H9 (cell line): Measurements from ENCODE around the gene ALKAL2. TPM values are rescaled to one million over a fixed set of nuclear protein-coding genes. Genes with fewer than 3 reads are reported as not detected.

ENCODE experiments used
- DNase-seq: peaks from one replicate; pipeline ENCODE4 v3.0.0-alpha.2; 2017
- H2AFZ ChIP-seq: one replicate; pipeline ENCODE4 v1.6.1; 2013; ENCODE audit warnings: mild to moderate bottlenecking, low read length, control low read depth, moderate library complexity
- H2AK5ac ChIP-seq: 2 replicates; pipeline ENCODE4 v1.6.1; 2013; ENCODE audit warnings: low read length, control low read depth, mixed read lengths; ENCODE audit not compliant: insufficient read length
- H2BK120ac ChIP-seq: one replicate; pipeline ENCODE4 v1.6.1; 2013; ENCODE audit warnings: low read depth, mild to moderate bottlenecking, low read length, control low read depth, inconsistent platforms; ENCODE audit not compliant: poor library complexity, severe bottlenecking
- H2BK12ac ChIP-seq: 2 replicates; pipeline ENCODE4 v1.6.1; 2013; ENCODE audit warnings: low read length, control low read depth, mixed read lengths, low read depth; ENCODE audit not compliant: insufficient read length
- H2BK15ac ChIP-seq: 2 replicates; pipeline ENCODE4 v1.6.1; 2013; ENCODE audit warnings: low read depth, low read length, control low read depth
- H2BK20ac ChIP-seq: one replicate; pipeline ENCODE4 v1.6.1; 2013; ENCODE audit warnings: low read depth, mild to moderate bottlenecking, low read length, control low read depth, inconsistent platforms; ENCODE audit not compliant: poor library complexity, severe bottlenecking
- H2BK5ac ChIP-seq: 2 replicates; pipeline ENCODE4 v1.6.1; 2013; ENCODE audit warnings: low read length, control low read depth, mixed read lengths; ENCODE audit not compliant: insufficient read length
- H3K14ac ChIP-seq: 2 replicates; pipeline ENCODE4 v1.6.1; 2013; ENCODE audit warnings: low read length, control low read depth; ENCODE audit not compliant: insufficient read depth
- H3K18ac ChIP-seq: 2 replicates; pipeline ENCODE4 v1.6.1; 2013; ENCODE audit warnings: low read depth, mild to moderate bottlenecking, mixed read lengths, low read length, control low read depth; ENCODE audit not compliant: insufficient read length
- H3K23ac ChIP-seq: 2 replicates; pipeline ENCODE4 v1.6.1; 2013; ENCODE audit warnings: low read length, control low read depth, mixed read lengths, low read depth; ENCODE audit not compliant: insufficient read length
- H3K23me2 ChIP-seq: 2 replicates; pipeline ENCODE4 v1.6.1; 2013; ENCODE audit warnings: low read depth, mild to moderate bottlenecking, mixed read lengths, low read length, control low read depth; ENCODE audit not compliant: insufficient read length, poor library complexity, severe bottlenecking
- H3K27ac ChIP-seq: 2 replicates; pipeline ENCODE4 v1.5.1; 2013; ENCODE audit warnings: low read length, control low read depth, mixed read lengths, low read depth; ENCODE audit not compliant: insufficient read length
- H3K27me3 ChIP-seq: 2 replicates; pipeline ENCODE4 v1.6.1; 2013; ENCODE audit warnings: low read length, control low read depth, inconsistent platforms; ENCODE audit not compliant: insufficient read depth
- H3K4ac ChIP-seq: 2 replicates; pipeline ENCODE4 v1.6.1; 2013; ENCODE audit warnings: low read depth, mild to moderate bottlenecking, control low read depth, inconsistent platforms, low read length, moderate library complexity
- H3K4me1 ChIP-seq: 2 replicates; pipeline ENCODE4 v1.6.1; 2013; ENCODE audit warnings: low read length, control low read depth, inconsistent platforms; ENCODE audit not compliant: insufficient read depth
- H3K4me2 ChIP-seq: 2 replicates; pipeline ENCODE4 v1.6.1; 2013; ENCODE audit warnings: low read length, control low read depth, mixed read lengths; ENCODE audit not compliant: insufficient read length, insufficient read depth
- H3K56ac ChIP-seq: 2 replicates; pipeline ENCODE4 v1.6.1; 2013; ENCODE audit warnings: low read depth, mild to moderate bottlenecking, mixed read lengths, low read length, control low read depth; ENCODE audit not compliant: insufficient read length
- H3K79me1 ChIP-seq: 2 replicates; pipeline ENCODE4 v1.6.1; 2013; ENCODE audit warnings: low read depth, mild to moderate bottlenecking, moderate library complexity, low read length, control low read depth, inconsistent platforms; ENCODE audit not compliant: insufficient read depth, poor library complexity, severe bottlenecking
- H3K79me2 ChIP-seq: 2 replicates; pipeline ENCODE4 v1.6.1; 2013; ENCODE audit warnings: low read length, control low read depth, inconsistent platforms; ENCODE audit not compliant: insufficient read depth
- H3K9ac ChIP-seq: 2 replicates; pipeline ENCODE4 v1.6.1; 2013; ENCODE audit warnings: low read length, control low read depth, mixed read lengths; ENCODE audit not compliant: insufficient read length; ENCODE audit errors: extremely low read depth
- H3K9me3 ChIP-seq: one replicate; pipeline ENCODE4 v1.6.1; 2013; ENCODE audit warnings: low read depth, low read length, inconsistent platforms; ENCODE audit not compliant: control insufficient read depth
- H3T11ph ChIP-seq: one replicate; pipeline ENCODE4 v1.6.1; 2013; ENCODE audit warnings: mild to moderate bottlenecking, low read length, control low read depth, inconsistent platforms
- H4K20me1 ChIP-seq: one replicate; pipeline ENCODE4 v1.6.1; 2013; ENCODE audit not compliant: control insufficient read depth, insufficient read length, insufficient read depth
- H4K5ac ChIP-seq: 2 replicates; pipeline ENCODE4 v1.6.1; 2013; ENCODE audit warnings: low read depth, mild to moderate bottlenecking, mixed read lengths, low read length, control low read depth; ENCODE audit not compliant: insufficient read length
- H4K8ac ChIP-seq: replicated peaks from 2 replicates; pipeline ENCODE4 v1.6.1; 2013; ENCODE audit warnings: low read length, control low read depth, mixed read lengths, low read depth; ENCODE audit not compliant: insufficient read length
- H4K91ac ChIP-seq: 2 replicates; pipeline ENCODE4 v1.6.1; 2013; ENCODE audit warnings: low read depth, mild to moderate bottlenecking, moderate library complexity, mixed read lengths, low read length, control low read depth; ENCODE audit not compliant: insufficient read length
- H3K27ac Mint-ChIP-seq, 3 experiments: 2 replicates in 2 of 3; 3 replicates in 1 of 3; pipeline ENCODE4 v1.8.0; 2020 to 2021; ENCODE audit warnings: mixed read lengths in 3 of 3, mild to moderate bottlenecking in 1 of 3, moderate library complexity in 1 of 3
- H3K27me3 Mint-ChIP-seq: 2 replicates; pipeline ENCODE4 v1.8.0; 2021; ENCODE audit warnings: low read depth, mild to moderate bottlenecking, moderate library complexity, mixed read lengths
- H3K36me3 Mint-ChIP-seq, 3 experiments: 2 replicates in 2 of 3; 3 replicates in 1 of 3; pipeline ENCODE4 v1.8.0; 2020 to 2021; ENCODE audit warnings: low read depth in 3 of 3, mixed read lengths in 3 of 3; ENCODE audit not compliant: insufficient read depth in 1 of 3
- H3K4me1 Mint-ChIP-seq, 2 experiments: 2 replicates each; pipeline ENCODE4 v1.8.0; 2020; ENCODE audit warnings: mixed read lengths in 2 of 2
- H3K4me3 Mint-ChIP-seq, 2 experiments: 2 replicates in 1 of 2; 3 replicates in 1 of 2; pipeline ENCODE4 v1.8.0; 2020 to 2021; ENCODE audit warnings: mild to moderate bottlenecking in 2 of 2, mixed read lengths in 2 of 2, moderate library complexity in 1 of 2
- H3K9me3 Mint-ChIP-seq, 2 experiments: 2 replicates in 1 of 2; 3 replicates in 1 of 2; pipeline ENCODE4 v1.8.0; 2020; ENCODE audit warnings: mild to moderate bottlenecking in 2 of 2, mixed read lengths in 2 of 2, moderate library complexity in 1 of 2
- WGBS: extraction: QIAGEN DNeasy Blood & Tissue Kit; methylation state at CpG from one replicate; pipeline ENCODE4 v1.1.7; 2013; ENCODE audit warnings: missing lambda C conversion rate, low lambda C conversion rate, mixed read lengths; ENCODE audit not compliant: insufficient read length; ENCODE audit errors: extremely low coverage; 5-methylcytosine and 5-hydroxymethylcytosine counted together
- total RNA-seq: library from RNA; stranded (reverse); gene quantifications from 2 replicates; pipeline ENCODE4 v1.2.1, GENCODE V29; 2021
- TF ChIP-seq, protein P1 (sequence below): fragments of 200-600 bp; sonication (generic); conservative IDR thresholded peaks from 3 replicates; pipeline ENCODE4 v1.8.0; 2021; ENCODE audit warnings: antibody characterized with exemption, mild to moderate bottlenecking

The ALKAL2 gene
- total RNA-seq, 1 experiment from 2014 or later = 0.48 TPM

- Histone ChIP-seq H3K27me3 (no peaks in the 10 kb centered on the region), H3K56ac (no peak overlapping the region), H3T11ph (no peak overlapping the region), H3K18ac (no peak overlapping the region), H3K9ac (no peak overlapping the region), H2BK20ac (no peak overlapping the region), H3K9me3 (no peaks in the 10 kb centered on the region), H2BK15ac (no peak overlapping the region), H3K79me2 (no peaks in the 10 kb centered on the region), H2BK12ac (no peak overlapping the region), H3K4ac (no peak overlapping the region), H3K79me1 (no peaks in the 10 kb centered on the region), H2BK120ac (no peak overlapping the region), H2AFZ (no peak overlapping the region), H3K23ac (no peak overlapping the region), H4K8ac (no peak overlapping the region), H3K4me2 (no peak overlapping the region), H3K27ac (no peak overlapping the region), H2AK5ac (no peak overlapping the region), H3K23me2 (no peaks in the 10 kb centered on the region), H2BK5ac (no peak overlapping the region), H3K4me1 (no peaks in the 10 kb centered on the region), H4K5ac (no peak overlapping the region), H4K91ac (no peak overlapping the region), H4K20me1 (no peaks in the 10 kb centered on the region), H3K14ac (no peak overlapping the region)
- no peak for DNase-seq
- H3K4me3 Mint-ChIP-seq = no peak overlapping the region
- WGBS = no CpG with 5 or more reads among the region's 2 CpGs
- peaks cover 26 to 30% of the 10 kb centered on the region in 2 experiments for H3K9me3 Mint-ChIP-seq
- H3K27me3 Mint-ChIP-seq = peaks cover 2% of the 10 kb centered on the region
- TF ChIP-seq, protein P1, sequence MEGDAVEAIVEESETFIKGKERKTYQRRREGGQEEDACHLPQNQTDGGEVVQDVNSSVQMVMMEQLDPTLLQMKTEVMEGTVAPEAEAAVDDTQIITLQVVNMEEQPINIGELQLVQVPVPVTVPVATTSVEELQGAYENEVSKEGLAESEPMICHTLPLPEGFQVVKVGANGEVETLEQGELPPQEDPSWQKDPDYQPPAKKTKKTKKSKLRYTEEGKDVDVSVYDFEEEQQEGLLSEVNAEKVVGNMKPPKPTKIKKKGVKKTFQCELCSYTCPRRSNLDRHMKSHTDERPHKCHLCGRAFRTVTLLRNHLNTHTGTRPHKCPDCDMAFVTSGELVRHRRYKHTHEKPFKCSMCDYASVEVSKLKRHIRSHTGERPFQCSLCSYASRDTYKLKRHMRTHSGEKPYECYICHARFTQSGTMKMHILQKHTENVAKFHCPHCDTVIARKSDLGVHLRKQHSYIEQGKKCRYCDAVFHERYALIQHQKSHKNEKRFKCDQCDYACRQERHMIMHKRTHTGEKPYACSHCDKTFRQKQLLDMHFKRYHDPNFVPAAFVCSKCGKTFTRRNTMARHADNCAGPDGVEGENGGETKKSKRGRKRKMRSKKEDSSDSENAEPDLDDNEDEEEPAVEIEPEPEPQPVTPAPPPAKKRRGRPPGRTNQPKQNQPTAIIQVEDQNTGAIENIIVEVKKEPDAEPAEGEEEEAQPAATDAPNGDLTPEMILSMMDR = no peak
- H3K27ac Mint-ChIP-seq = no peak overlapping the region
- peaks cover 6 to 9% of the 10 kb centered on the region in 2 experiments; a peak in 3 of 4 replicates for H3K4me1 Mint-ChIP-seq
- H3K36me3 Mint-ChIP-seq = peaks cover 19 to 34% (median 32%) of the 10 kb centered on the region in 3 experiments
Measured at GRCh38 chr2:255195-255594, 32.7 kb downstream of the ALKAL2 start.
